GM19099 (cell line): Measurements from ENCODE around the gene DPEP2.

Source experiments
- POLR2A ChIP-seq: IDR thresholded peaks from 3 replicates; pipeline ENCODE4 v1.6.1; 2011; ENCODE audit warnings: low read depth; ENCODE audit not compliant: insufficient read length; ENCODE audit errors: extremely low read depth

The DPEP2 gene

DNA sequence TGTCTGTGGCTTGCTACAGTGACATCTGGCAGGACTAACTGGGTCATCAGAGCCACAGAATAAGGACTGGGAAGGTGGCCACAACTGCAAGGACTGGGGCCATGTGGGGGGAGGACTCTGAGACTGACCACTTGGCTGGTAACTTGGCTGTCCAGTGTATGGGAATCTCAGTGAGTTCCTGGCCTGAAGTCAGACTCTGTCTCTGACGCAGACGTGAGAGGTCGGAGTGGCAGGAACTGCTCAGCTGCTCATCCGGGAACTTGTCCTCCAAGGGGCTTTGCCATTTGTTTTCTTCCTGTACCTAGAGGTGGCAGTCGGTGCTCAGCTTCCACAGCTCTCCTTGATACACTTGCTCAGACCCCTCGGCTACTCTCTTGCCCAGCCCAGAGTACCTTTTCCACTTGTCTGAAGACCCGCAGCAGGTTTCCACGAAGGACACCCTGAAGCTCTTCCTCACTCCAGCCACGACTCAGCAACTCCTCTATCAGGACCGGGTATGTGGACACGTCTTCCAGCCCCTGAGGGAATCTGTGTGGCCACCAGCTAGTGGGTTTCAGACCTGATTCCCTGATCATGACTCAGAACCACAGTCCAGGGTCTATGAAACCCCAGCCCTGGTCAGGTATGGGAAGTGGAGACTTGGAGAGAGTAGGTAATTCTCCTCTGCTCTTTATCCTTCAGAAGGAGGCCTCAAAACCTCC is 11.7 kb downstream of the DPEP2 start:
- TF ChIP-seq POLR2A = no peak

DNA sequence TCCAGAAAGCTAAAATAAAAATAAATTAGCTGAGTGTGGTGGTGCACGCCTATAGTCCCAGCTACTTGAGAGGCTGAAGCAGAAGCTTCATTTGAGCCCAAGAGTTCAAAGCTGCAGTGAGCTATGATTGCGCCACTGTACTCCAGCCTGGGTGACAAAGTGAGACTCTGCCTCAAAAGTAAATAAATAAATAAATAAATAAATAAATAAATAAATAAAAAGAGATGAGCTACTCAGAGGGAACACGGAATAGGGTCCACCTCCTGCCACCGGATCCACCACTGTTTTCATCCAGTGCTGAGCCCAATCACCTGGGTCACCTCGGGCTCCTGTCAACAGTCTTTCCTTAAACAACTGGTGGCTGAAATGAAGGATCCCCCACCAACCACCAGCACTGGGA is 12.3 kb downstream of the DPEP2 start:
- TF ChIP-seq POLR2A = no peak

DNA sequence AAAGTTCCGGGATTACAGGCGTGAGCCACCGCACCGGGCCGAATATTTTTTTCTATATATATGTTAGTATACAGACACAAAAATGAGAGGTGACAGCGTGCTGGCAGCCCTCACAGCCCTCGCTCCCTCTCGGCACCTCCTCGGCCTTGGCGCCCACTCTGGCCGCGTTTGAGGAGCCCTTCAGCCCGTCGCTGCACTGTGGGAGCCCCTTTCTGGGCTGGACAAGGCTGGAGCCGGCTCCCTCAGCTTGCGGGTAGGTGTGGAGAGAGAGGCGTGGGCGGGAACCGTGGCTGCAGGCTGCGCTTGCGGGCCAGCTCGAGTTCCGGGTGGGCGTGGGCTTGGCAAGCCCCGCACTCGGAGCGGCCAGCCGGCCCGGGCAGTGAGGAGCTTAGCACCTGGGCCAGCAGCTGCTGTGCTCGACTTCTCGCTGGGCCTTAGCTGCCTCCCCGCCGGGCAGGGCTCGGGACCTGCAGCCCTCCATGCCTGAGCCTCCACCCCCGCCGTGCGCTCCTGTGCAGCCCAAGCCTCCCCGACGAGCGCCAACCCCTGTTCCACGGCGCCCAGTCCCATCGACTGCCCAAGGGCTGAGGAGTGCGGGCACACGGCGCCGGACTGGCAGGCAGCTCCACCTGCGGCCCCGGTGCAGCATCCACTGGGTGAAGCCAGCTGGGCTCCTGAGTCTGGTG is 17.1 kb downstream of the DPEP2 start:
- no peak for TF ChIP-seq POLR2A

DNA sequence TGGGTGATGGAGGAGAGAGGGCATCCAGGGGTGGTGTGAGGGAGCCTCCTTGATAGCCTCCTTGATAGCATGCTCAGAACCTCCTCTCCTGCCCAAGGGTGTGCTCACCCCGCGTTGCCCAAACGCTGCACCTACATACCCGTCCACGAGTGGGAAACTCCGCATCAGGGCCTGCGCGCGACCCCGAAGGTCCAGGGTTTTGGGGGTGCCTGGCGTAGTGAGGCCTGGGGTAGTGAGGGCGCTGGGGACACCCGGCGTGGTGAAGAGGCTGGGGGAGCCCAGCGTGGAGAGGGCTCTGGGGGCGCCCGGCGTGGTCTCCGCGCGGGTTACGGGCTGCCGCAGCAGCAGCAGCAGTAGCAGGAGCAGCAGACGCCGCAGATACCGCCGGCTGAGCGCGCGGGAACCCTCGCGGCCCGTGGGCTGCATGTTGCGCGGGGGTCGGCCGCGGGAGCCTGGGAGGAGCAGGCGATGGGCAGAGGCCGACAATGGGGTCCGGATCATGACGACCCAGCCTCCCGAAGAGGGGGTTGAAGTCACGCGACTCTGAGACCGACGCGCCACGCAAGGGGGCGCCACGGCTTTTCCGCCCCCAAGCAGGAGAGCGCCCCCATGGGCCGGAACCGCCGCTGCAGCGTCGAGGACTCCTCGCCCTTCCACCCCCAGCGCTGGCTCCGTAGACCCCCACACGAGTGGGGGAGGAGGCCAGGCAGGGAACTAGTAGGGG is 19.2 kb downstream of the DPEP2 start, which contains the start of gene DPEP3:
TSS of gene DPEP3 (minus strand) at position 545 of the 724 bp plus-strand sequence. CDS start at position 426, 119 bp downstream.
- no peak for TF ChIP-seq POLR2A

DNA sequence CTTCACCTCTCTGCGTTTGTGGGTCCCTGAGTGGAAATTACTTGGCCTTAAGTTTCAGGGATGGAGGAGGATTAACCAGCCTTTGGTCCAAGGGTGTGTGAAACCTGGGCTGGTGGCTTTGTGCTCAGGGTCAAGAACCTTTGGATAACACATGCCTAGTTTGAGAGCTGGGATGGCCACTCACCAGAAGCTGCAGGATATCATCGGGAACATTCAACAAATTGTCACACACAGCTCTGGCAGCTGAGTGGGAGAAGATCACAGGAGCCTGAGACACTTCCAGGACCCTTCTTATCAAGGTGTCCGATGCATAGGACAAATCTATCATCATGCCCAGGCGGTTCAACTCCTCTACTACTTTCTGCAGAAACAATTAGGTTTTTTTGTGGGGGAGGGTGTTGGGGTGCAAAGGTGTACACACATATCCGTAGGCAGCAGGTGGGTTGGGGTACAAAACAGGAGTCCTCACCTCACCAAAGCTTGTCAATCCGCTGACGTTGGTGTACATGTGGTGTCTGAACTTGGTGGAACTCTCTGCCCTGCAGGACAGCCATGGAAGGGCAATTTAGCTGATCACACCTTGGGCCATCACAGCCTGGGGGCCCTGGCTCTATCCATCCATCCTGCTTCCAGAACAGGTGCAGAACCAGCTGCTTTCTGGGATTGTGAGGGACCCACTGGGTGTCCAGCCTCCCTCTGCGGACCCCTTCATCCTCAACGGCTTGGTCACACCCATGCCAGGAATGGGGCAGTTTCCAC is 21.6 kb downstream of the DPEP2 start:
- TF ChIP-seq POLR2A = no peak

DNA sequence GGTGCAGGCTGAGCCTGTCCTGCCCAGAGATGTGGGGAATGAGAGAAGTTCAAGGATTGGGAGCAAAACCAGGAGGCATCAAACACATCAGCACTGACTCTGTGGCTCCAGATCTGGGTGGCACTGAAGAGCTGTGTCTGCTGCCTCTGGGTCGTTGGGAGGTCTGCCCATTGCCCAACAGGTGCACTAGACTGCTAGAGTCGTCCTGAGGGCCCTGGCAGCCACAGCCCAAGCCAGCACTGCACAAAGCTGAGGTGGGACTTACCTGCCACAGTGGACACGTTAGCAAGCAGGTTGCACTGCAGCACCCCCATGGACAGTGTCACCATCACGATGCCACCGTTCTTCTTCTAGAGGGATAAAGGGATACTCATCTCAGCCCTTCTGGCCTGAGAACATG is 22.3 kb downstream of the DPEP2 start:
- TF ChIP-seq POLR2A = no peak

DNA sequence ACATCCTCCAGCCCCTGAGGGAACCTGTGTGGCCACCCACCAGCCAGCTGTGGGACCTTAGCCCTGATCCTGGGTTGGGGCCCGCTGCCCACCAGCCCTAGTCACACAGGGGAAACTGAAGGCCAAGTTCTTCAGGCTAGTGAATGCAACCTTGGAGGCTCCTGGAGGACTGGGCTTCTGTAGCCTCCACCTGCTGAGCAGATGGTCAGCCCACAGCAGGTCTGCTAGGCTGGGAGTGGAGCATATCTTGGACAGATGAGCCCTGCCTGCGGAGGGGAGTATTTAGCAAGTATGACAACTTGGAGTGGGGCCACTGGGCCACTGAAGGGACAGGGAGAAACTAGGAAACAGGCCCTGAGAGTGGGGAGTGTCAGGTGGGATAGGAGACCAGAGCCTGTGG is 23.1 kb downstream of the DPEP2 start:
- TF ChIP-seq POLR2A = no peak

DNA sequence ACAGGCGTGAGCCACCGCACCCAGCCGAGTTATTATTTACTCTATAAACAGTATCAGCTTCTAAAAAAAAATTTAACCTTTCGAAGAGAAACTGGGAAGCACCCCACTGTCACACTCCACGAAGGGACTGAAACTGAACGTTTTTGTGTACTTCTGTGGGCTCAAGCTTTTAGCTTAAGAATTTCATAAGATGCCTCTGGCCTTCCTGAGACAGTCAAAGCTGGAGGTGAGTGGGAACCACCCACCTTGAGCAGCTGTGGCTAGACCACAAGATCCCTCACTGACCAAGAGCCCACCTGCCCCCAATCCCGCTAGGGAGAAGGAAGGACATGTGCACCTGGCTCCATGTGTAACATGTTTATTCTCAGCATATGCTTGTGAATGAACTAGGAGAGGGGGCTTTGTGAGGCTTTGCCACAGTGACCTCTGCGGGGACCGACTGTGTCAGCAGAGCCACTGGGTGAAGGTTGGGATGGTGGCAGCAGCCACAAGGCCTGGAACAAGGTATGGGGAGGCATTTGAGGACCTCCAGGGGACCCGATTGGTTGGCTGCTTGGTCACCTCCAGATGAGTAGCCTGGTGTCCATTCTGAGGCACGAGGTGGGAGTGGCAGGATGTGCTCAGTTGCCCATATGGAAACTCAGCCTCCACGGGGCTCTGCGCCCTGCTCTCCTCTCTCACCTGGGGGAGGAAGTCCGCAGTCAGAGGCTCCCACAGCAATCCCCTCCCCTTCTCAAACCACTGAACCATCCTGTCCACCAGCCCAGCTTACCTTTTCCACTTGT is 23.8 kb downstream of the DPEP2 start:
- no peak for TF ChIP-seq POLR2A

DNA sequence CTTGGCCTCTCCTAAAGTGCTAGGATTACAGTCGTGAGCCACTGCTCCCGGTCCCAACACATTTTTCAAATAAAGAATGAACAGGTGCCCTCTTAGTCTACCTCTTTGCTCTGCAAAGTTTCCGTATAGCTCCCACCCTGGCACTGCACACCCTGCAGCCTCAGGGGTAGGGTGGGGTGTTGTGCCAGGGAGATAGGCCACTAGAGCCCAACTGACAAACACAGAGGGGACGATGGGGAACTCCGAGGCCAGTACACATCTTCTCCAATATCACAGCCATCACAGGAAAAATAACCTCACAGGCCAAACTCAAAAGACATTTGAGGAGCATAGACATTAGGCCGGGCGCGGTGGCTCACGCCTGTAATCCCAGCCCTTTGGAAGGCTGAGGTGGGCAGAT is 28.2 kb downstream of the DPEP2 start:
- no peak for TF ChIP-seq POLR2A

DNA sequence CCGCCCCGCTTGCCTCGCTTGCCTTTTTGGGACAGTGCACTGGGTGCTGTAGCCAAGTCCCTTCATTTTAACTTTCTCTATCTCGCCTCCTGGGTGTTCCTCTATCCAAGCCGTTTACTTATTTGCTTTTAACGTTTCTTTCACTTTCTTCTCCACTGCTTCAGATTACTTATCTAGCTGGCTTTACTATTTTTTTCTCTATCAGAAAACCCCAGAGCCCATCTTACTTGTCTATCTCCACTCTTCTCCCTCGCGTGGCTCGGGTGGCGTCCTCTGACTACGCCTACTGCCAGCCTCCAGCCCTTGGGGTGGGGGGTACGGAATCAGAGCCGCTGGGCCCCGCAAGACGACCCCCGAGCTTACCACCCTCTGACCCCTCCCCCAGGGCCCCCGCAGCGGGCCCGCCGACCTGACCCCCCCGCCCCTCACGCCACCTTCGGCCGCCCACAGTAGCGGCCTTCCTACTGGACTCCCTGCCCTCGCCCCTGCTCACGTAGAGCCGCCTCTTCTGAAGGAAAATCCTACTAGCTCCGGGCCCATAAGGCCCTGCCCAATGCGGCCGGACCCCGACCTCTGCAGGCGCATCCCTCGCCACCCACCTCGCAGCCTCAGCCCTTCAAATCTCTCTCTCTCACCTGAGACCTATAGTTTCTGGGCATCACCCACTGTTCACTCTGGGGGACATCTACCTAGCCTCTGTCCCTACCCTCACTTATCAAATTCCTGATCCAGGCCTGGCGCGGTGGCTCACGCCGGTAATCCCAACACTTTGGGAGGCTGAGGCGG is 29.8 kb downstream of the DPEP2 start:
- no peak for TF ChIP-seq POLR2A

DNA sequence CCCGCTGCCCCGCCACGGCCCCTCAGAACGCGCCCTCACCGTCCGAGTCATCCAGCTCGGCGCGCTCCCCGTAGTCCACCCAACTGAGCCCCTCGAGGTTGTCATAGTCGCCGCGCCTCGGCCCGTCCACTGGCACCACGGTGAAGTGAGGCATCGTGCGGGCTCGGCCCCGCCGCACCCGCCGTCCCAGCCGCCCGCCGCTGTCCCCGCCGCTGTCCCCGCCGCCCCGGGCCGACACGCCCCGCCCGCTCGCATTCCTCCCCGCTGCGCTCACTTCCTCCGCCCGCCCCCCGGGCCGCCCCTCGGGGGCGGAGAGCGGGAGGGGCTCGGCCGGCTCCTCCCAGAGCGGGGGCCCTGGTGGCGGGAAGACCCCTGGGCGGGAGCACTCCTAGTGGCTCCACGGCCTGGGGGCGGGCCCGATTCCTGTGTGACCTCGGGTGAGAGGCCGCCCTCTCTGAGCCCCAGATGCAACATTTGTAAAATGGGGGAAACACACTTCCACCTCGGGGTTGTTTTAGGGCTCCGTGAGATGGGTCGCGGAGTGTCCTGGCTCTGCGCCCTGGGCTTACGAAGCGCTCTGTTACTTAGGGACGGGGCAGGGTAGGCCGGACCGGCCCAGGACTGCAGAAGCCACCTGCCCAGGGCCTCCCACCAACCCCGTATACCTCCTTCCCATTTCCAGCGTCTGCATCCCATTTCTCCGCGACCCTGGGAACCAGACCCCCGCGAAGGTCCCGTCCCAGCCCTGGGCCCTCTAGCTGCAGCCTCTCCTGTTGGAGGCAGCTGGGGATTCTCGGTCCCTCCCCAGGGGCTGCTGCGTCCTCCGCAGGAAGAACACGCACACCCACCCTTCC is 30.7 kb downstream of the DPEP2 start, which contains the start of gene SLC12A4:
TSS of gene SLC12A4 (minus strand) at position 238 of the 854 bp plus-strand sequence. CDS start at position 154, 84 bp downstream.
- TF ChIP-seq POLR2A = peak; percentile 60

DNA sequence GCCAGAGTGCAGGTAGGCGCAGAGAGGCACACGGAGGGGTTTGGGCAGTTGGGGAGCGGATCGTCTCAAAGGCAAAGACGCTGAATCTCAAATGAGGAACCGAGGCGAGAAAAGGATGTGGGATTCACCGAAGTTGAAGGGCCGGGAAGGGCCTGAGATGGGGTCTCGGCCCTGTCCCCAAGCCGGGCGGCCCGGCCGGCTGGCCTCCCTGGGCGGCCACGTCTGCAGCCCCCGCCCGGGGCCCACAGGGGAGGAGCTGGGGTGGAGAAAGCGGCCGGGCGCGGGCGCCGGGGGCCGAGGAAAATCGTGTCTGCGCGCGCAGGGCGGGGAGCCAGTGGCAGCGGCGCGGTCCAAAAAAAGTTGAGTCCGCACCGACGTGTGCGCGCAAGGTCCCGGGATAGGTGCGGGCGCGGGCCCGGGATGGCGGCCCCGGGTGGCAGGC is 31.3 kb downstream of the DPEP2 start:
- no peak for TF ChIP-seq POLR2A
